Glutamatergic neuron (in vitro differentiated cells): ENCODE measurements around the gene LYVE1. TPM values are rescaled to one million over a fixed set of nuclear protein-coding genes. Genes with fewer than 3 reads are reported as not detected.

ENCODE experiments used
- DNase-seq: peaks from one replicate; pipeline ENCODE4 v3.0.0; 2022
- H3K27ac Mint-ChIP-seq: one replicate; pipeline ENCODE4 v1.8.0; 2020; ENCODE audit warnings: mild to moderate bottlenecking, mixed read lengths, inconsistent platforms; ENCODE audit not compliant: unreplicated experiment
- H3K27me3 Mint-ChIP-seq: one replicate; pipeline ENCODE4 v1.8.0; 2020; ENCODE audit warnings: mild to moderate bottlenecking, moderate library complexity, mixed read lengths, inconsistent platforms; ENCODE audit not compliant: unreplicated experiment
- H3K36me3 Mint-ChIP-seq: one replicate; pipeline ENCODE4 v1.8.0; 2020; ENCODE audit warnings: mild to moderate bottlenecking, mixed read lengths, inconsistent platforms; ENCODE audit not compliant: unreplicated experiment
- H3K4me1 Mint-ChIP-seq: one replicate; pipeline ENCODE4 v1.8.0; 2020; ENCODE audit warnings: mild to moderate bottlenecking, low read depth, mixed read lengths, inconsistent platforms; ENCODE audit not compliant: unreplicated experiment
- H3K4me3 Mint-ChIP-seq: one replicate; pipeline ENCODE4 v1.8.0; 2020; ENCODE audit warnings: mild to moderate bottlenecking, mixed read lengths, inconsistent platforms; ENCODE audit not compliant: unreplicated experiment
- H3K9me3 Mint-ChIP-seq: one replicate; pipeline ENCODE4 v1.8.0; 2020; ENCODE audit warnings: mild to moderate bottlenecking, moderate library complexity, mixed read lengths, inconsistent platforms; ENCODE audit not compliant: unreplicated experiment
- total RNA-seq: library from RNA; stranded (reverse); fragmentation: NEBNext Ultra II Directional; extraction: Animal tissue kit (Norgen Biotek cat#: 25700); gene quantifications from one replicate; pipeline ENCODE4 v1.2.1, GENCODE V29; 2021; ENCODE audit not compliant: unreplicated experiment
- TF ChIP-seq, protein P1 (sequence below): fragments of 200-600 bp; sonication (generic); IDR thresholded peaks from one replicate; pipeline ENCODE4 v1.5.0; 2021; ENCODE audit not compliant: partially characterized antibody, unreplicated experiment

LYVE1 gene
- total RNA-seq, 1 donor from 2014 or later = not detected

DNA sequence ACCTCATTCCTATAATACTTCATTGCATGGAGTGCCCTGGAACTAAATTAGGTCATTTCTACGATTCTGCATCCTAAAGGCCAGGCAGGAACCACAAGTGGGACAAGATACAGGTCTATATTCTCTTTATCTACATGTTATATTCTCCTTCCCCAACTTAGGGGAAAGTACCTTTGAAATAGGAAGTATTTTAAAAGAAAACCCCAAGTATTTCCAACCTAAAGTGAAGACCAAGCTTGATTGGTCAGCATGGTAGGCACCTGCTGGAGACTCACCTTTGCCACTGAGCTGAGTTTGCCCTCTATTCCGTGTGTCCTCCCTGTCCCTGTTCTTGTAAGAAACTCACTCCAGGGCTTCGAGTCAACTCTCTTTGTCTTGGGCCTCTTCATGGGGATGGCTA lies 11.2 kb upstream of the LYVE1 start:
- Mint-ChIP-seq H3K4me3 (no peak overlapping the region), H3K27me3 (no peaks in the 10 kb centered on the region), H3K27ac (no peak overlapping the region), H3K4me1 (peaks cover 4% of the 10 kb centered on the region), H3K36me3 (no peaks in the 10 kb centered on the region), H3K9me3 (peaks cover 1% of the 10 kb centered on the region)
- TF ChIP-seq, protein P1, sequence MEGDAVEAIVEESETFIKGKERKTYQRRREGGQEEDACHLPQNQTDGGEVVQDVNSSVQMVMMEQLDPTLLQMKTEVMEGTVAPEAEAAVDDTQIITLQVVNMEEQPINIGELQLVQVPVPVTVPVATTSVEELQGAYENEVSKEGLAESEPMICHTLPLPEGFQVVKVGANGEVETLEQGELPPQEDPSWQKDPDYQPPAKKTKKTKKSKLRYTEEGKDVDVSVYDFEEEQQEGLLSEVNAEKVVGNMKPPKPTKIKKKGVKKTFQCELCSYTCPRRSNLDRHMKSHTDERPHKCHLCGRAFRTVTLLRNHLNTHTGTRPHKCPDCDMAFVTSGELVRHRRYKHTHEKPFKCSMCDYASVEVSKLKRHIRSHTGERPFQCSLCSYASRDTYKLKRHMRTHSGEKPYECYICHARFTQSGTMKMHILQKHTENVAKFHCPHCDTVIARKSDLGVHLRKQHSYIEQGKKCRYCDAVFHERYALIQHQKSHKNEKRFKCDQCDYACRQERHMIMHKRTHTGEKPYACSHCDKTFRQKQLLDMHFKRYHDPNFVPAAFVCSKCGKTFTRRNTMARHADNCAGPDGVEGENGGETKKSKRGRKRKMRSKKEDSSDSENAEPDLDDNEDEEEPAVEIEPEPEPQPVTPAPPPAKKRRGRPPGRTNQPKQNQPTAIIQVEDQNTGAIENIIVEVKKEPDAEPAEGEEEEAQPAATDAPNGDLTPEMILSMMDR = no peak
- DNase-seq = no peak

DNA sequence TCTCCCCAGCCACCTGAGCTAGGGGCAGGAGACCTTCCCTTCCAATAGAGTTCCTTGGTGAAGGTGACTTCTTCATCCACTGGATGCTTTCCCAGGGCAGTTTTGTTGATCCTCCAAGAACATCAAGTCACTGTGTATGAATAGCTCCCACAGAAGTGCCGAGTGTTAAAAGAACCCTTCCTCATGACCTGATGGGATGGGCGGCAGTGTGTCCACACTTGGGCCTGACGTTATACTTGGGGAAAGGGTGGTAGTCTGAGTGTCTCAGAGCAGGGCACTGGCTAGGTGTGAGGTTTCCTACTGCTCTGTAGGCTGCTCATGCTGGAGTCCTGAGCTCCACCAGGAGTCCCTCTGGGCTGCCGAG lies 7.6 kb upstream of the LYVE1 start:
- peaks cover 2% of the 10 kb centered on the region for H3K9me3 Mint-ChIP-seq
- H3K27me3 Mint-ChIP-seq = no peaks in the 10 kb centered on the region
- no peak overlapping the region for H3K4me3 Mint-ChIP-seq
- peaks cover 4% of the 10 kb centered on the region for H3K4me1 Mint-ChIP-seq
- TF ChIP-seq, protein P1 = no peak
- no peak for DNase-seq
- no peak overlapping the region for H3K27ac Mint-ChIP-seq
- no peaks in the 10 kb centered on the region for H3K36me3 Mint-ChIP-seq

DNA sequence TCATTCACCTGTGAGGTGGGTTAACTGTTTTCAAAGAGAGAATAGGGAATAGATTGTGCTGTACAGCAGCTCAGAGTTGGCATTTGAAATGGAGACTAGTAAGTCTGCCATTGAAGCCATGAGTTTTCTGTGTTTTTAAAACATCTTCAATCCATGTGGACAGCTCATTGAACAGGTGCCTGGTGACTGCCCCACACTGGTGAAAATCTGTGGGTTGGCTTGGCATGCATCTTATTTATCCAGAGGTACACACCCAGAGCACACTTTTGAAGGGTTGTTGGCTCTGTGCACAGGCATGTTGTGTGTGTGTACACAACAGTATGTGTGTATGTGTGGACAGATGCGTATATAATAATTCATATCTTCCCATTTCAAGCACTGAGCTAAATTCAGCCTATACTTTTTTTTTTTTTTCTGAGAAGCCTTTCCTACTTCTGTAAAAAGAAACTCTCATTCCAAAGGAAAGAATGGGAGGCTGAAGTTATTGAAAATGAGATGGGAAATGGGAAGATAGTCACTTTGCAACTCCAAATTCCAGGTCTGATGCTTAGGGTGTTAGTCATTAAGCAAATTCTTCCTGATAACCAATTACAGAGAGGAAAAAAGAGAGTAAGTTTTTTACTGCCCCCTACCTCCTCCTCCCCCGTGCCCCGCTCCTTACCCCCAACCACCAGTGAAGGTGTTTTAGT lies 7.0 kb upstream of the LYVE1 start:
- Mint-ChIP-seq H3K27me3 (no peaks in the 10 kb centered on the region), H3K4me3 (no peak overlapping the region), H3K27ac (no peak overlapping the region), H3K9me3 (peaks cover 2% of the 10 kb centered on the region), H3K4me1 (peaks cover 4% of the 10 kb centered on the region), H3K36me3 (no peaks in the 10 kb centered on the region)
- TF ChIP-seq, protein P1 = no peak
- no peak for DNase-seq

DNA sequence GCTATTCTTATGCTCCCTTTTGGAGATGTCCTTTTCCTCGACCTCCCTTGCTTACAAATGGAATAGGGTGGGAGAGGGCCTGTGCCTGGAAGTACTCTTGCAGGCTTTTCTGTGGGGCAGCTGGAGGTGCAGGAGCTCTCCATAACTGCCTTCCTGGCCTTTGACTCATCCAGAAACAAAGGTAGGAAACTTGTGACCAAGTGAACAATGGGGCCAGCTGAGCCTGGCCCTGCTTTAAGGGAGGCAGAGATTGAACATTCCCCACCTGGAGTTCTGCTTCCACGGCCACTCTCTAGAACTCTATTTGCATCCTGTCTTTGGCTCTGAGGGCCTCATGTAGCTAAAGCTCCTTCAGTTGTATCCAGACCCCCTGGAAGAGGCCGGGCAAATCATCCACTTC lies 5.1 kb upstream of the LYVE1 start:
- H3K9me3 Mint-ChIP-seq = peaks cover 2% of the 10 kb centered on the region
- no peaks in the 10 kb centered on the region for H3K36me3 Mint-ChIP-seq
- no peak overlapping the region for H3K4me3 Mint-ChIP-seq
- TF ChIP-seq, protein P1 = no peak
- no peaks in the 10 kb centered on the region for H3K27me3 Mint-ChIP-seq
- H3K27ac Mint-ChIP-seq = no peak overlapping the region
- H3K4me1 Mint-ChIP-seq = peaks cover under 1% of the 10 kb centered on the region
- DNase-seq = no peak

DNA sequence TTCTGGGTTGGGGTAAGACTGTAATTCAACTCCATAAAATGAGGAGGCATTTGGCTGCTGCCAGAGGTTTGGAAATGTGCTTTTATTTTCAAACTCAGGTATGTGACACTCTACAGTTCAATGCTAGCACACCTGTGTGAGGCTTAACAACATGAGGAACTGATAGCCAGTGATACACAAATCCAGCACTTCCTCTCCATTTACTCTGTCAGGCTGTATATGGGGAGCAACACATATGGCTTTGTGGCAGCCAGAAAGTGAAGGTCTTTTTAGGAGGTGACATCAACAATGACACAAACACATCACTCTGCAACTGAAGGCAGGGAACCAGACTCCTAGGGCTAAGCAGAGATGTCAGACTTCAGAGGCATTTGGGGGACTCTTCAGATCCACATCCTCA lies 4.6 kb upstream of the LYVE1 start:
- no peak for DNase-seq
- Mint-ChIP-seq H3K27me3 (no peaks in the 10 kb centered on the region), H3K36me3 (no peaks in the 10 kb centered on the region), H3K9me3 (peaks cover 2% of the 10 kb centered on the region), H3K4me3 (no peak overlapping the region), H3K4me1 (no peaks in the 10 kb centered on the region), H3K27ac (no peak overlapping the region)
- TF ChIP-seq, protein P1 = no peak
